ENCODE measurements around the gene GPR39. TPM values are rescaled to one million over a fixed set of nuclear protein-coding genes. Genes with fewer than 3 reads are reported as not detected.

The GPR39 gene
- total RNA-seq, 6 donors from 2014 or later: 10.1 to 45.9 (median 24.0) TPM

DNA sequence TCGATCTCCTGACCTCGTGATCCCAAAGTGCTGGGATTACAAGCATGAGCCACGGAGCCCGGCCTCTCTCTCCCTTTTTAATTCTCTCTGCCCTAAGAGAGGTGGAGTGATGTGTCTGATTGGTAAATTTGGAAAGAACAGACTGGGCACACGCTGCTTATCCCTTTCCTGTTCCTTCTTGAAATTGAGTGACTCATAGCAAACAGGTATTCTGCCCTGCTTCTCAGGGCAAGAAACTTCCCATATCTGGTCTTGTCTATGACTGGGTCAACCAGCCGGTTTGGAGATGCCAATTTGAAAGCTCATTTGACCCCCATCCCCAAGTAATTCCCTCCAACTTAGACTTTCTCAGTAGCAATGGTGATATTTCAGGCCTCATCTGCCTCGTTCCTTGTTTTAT, 238.4 kb downstream of the GPR39 start:
- ATAC-seq (ENCODE audit: low FRiP score in 2 of 2) (no peak), DNase-seq (no peak)
- Histone ChIP-seq H3K4me3 (no peak overlapping the region), H3K4me1 (no peaks in the 10 kb centered on the region), H3K9me3 (no peaks in the 10 kb centered on the region), H3K36me3 (no peaks in the 10 kb centered on the region), H3K27ac (no peak overlapping the region), H3K27me3 (no peaks in the 10 kb centered on the region)
- TF ChIP-seq POLR2AphosphoS5 (IDR thresholded peaks at IDR 0.05) (no peak), EP300 (IDR thresholded peaks at IDR 0.05) (no peak), POLR2A (IDR thresholded peaks at IDR 0.05) (no peak)
- TF ChIP-seq, protein P1, sequence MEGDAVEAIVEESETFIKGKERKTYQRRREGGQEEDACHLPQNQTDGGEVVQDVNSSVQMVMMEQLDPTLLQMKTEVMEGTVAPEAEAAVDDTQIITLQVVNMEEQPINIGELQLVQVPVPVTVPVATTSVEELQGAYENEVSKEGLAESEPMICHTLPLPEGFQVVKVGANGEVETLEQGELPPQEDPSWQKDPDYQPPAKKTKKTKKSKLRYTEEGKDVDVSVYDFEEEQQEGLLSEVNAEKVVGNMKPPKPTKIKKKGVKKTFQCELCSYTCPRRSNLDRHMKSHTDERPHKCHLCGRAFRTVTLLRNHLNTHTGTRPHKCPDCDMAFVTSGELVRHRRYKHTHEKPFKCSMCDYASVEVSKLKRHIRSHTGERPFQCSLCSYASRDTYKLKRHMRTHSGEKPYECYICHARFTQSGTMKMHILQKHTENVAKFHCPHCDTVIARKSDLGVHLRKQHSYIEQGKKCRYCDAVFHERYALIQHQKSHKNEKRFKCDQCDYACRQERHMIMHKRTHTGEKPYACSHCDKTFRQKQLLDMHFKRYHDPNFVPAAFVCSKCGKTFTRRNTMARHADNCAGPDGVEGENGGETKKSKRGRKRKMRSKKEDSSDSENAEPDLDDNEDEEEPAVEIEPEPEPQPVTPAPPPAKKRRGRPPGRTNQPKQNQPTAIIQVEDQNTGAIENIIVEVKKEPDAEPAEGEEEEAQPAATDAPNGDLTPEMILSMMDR (IDR thresholded peaks at IDR 0.05): no peak
- 92 to 95% methylated on average over 7 of the region's 7 CpGs for WGBS, 2 donors

DNA sequence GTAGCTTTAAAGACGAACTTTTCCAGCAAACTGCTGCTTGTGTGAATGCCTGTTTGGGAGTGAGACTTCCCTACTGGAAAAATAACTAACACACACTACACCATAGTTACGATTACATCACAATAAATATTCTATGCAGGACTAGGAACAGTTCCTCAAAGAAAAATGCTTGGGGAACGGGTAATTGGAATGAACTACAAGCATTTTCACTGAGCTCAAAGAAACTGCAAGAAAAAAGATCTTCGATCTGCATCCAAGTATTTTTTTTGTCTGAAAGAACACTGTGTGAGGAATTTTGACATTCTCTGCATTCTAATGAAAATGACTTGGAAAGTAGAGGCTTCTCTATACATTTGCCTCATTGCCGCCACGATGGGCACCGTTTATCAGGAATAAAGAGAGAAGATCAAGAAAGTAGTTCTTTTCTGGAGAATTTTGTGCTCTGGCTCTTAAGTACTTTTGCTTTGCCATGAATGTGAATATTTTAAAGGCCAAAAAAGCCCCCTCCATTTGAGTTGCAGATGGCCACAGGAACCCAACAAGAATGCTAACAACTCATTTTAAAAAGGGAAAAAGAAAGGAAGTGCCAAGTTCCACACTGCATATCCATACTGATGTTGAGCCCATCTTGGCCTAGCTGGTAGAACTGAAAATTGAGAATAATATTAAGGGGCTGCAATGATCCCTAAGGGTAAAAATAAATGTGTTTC, 239.8 kb downstream of the GPR39 start:
- TF ChIP-seq POLR2AphosphoS5 (IDR thresholded peaks at IDR 0.05): no peak
- TF ChIP-seq EP300 (IDR thresholded peaks at IDR 0.05): no peak
- TF ChIP-seq POLR2A (IDR thresholded peaks at IDR 0.05): no peak
- TF ChIP-seq, protein P1 (IDR thresholded peaks at IDR 0.05): no peak
- Histone ChIP-seq H3K4me1 (no peaks in the 10 kb centered on the region), H3K27me3 (no peaks in the 10 kb centered on the region), H3K27ac (no peak overlapping the region), H3K9me3 (no peaks in the 10 kb centered on the region), H3K4me3 (no peak overlapping the region), H3K36me3 (no peaks in the 10 kb centered on the region)
- DNase-seq (no peak), ATAC-seq (ENCODE audit: low FRiP score in 2 of 2) (no peak)
- 66 to 68% methylated on average over 7 of the region's 7 CpGs for WGBS, 2 donors

DNA sequence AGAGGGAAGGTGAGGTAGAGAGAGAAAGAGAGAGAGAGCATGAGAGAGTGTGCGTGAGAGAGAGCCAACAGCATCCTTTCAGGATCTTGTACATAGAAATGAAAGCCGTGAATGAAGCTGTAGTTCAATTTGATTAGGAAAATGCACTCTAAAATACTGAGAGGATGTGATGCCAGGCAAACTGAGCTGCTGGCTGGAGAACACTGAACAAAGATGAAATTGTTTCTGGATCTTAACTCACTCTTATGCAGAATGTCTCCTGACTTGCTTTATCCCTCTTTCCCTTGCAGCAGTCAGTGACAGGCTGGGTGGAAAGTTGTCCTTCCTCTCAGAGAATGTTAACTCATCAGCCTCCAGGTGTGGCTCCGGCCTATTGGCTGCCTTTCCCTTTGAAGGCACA, 242.7 kb downstream of the GPR39 start:
- Histone ChIP-seq H3K9me3 (no peaks in the 10 kb centered on the region), H3K27me3 (no peaks in the 10 kb centered on the region), H3K36me3 (no peaks in the 10 kb centered on the region), H3K4me1 (no peaks in the 10 kb centered on the region), H3K27ac (no peak overlapping the region), H3K4me3 (no peak overlapping the region)
- WGBS, 2 donors: 93 to 97% methylated on average over 3 of the region's 3 CpGs
- DNase-seq (no peak), ATAC-seq (ENCODE audit: low FRiP score in 2 of 2) (no peak)
- no peak for TF ChIP-seq POLR2A (IDR thresholded peaks at IDR 0.05)
- no peak for TF ChIP-seq POLR2AphosphoS5 (IDR thresholded peaks at IDR 0.05)
- TF ChIP-seq EP300 (IDR thresholded peaks at IDR 0.05): no peak
- TF ChIP-seq, protein P1 (IDR thresholded peaks at IDR 0.05): no peak

DNA sequence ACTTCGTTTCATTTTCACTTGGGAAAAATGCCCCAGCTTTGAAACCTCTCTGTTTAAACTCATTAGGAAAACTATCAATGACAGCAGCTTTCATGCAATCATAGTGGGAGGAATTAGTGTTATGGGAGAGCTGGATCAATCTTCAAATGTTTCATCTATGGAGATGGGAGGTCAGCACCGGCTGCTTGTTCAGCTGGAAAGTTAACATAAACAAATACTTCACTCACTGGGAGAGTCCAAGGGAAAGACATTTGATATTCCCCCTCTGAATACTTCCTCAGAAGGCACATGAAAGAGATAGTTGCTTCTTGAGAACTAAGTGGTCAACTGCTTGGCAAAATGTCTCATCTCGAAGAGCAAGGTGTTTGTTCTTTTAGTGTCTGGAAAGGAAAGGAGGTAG, 246.1 kb downstream of the GPR39 start:
- WGBS, 2 donors: 38 to 46% methylated on average over 3 of the region's 3 CpGs
- TF ChIP-seq EP300 (IDR thresholded peaks at IDR 0.05) (no peak), POLR2AphosphoS5 (IDR thresholded peaks at IDR 0.05) (no peak)
- DNase-seq (no peak), ATAC-seq (ENCODE audit: low FRiP score in 2 of 2) (no peak)
- Histone ChIP-seq H3K27ac (no peak overlapping the region), H3K9me3 (no peaks in the 10 kb centered on the region), H3K36me3 (no peaks in the 10 kb centered on the region), H3K27me3 (peaks cover 0 to 2% (median 0%) of the 10 kb centered on the region in 4 donors), H3K4me1 (no peaks in the 10 kb centered on the region), H3K4me3 (no peak overlapping the region)

DNA sequence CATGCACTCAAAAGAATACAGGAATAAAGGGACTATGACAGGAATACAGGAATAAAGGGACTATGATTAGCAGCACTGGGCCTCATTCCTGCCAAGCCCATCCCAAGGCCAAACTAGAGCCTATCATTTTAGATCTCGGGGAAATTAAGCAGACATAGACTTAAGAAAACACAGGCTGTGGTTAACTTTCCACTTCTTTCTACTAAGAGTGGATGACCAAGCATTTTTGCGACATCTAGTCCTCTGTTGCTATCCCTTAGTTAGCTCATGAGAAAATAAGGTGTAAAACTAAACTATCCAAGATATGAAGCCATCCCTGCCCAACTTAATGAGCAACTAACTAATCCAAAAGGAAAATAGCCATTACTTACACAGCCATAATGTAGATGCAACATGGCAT, 247.5 kb downstream of the GPR39 start:
- no peaks in the 10 kb centered on the region for H3K9me3 ChIP-seq
- no peak for TF ChIP-seq POLR2AphosphoS5 (IDR thresholded peaks at IDR 0.05)
- no peak for TF ChIP-seq POLR2A (IDR thresholded peaks at IDR 0.05)
- TF ChIP-seq EP300 (IDR thresholded peaks at IDR 0.05): no peak
- TF ChIP-seq, protein P1 (IDR thresholded peaks at IDR 0.05): no peak
- H3K4me3 ChIP-seq: no peak overlapping the region
- 61 to 73% methylated on average over 2 of the region's 2 CpGs for WGBS, 2 donors
- peaks cover 0 to 15% (median 4%) of the 10 kb centered on the region in 4 donors for H3K27me3 ChIP-seq
- H3K36me3 ChIP-seq: no peaks in the 10 kb centered on the region
- no peak overlapping the region for H3K27ac ChIP-seq
- peaks cover 7 to 11% (median 9%) of the 10 kb centered on the region in 4 donors for H3K4me1 ChIP-seq
- ATAC-seq (ENCODE audit: low FRiP score in 2 of 2) (no peak), DNase-seq (no peak)

Measured in upper lobe of left lung (tissue), 6 donors.